Skeletal muscle cell (primary cell): Measurements from ENCODE around the gene BMPR1A.
"Not testable (repeated sequence)": the region's sequence is repeated elsewhere in the genome, so short reads cannot be mapped to it uniquely, and the experiment has no call there.

Source experiments
- DNase-seq: peaks from one replicate; pipeline ENCODE4 v3.0.0-alpha.2; 2010; ENCODE audit warnings: low read depth
- H3K4me3 ChIP-seq: 2 replicates; pipeline ENCODE4 v1.5.1; 2011; ENCODE audit warnings: low read depth, mild to moderate bottlenecking, control low read depth, low read length, moderate library complexity

The BMPR1A gene

DNA sequence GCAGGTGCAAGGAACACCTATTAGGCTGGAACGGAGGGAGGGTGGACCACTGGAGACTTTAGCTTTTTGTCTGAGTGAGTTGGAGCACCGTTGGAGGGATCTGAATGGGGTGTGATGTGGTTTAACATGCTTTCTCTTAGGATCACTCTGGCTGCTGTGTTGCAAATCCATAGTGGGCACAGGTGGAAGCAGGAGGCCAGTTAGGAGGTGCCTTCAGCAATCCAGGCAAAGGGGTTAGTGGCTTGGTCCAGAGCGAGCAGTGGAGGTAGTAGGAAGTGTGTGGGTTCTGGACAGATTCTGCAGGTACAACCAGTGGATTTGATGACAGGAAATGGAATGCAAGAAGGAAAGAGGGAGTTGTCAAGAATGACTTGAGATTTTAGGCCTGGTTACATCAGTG is 106.0 kb downstream of the BMPR1A start:
- no peak overlapping the region for H3K4me3 ChIP-seq
- DNase-seq, result no peak

DNA sequence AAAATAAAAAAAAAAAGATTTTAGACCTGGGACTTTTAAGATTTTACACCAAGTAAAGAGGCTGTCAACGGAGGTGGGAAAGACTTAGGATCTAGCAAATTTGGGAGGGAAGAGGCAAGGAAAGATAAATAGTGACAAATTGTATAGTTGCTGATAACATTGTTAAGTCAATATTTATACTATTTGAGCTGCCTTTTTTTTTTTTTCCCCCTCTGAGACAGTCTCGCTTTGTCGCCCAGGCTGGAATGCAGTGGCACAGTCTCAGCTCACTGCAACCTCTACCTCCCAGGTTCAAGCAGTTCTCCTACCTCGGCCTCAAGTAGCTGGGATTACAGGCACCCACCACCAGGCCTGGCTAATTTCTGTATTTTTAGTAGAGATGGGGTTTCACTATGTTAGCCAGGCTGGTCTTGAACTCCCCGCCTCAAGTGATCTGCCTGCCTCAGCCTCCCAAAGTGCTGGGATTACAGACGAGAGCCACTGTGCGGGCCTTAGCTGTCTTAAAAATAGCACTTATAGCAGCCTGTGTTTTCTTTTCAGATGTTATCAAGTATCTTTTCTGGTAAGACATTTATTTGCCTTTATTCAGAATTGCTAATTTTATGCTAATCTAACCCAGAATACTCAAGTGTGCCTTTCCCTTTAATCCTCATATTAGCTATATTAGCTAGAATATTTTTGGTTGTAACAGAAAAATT is 106.5 kb downstream of the BMPR1A start:
- no peak for DNase-seq
- H3K4me3 ChIP-seq, result no peak overlapping the region

DNA sequence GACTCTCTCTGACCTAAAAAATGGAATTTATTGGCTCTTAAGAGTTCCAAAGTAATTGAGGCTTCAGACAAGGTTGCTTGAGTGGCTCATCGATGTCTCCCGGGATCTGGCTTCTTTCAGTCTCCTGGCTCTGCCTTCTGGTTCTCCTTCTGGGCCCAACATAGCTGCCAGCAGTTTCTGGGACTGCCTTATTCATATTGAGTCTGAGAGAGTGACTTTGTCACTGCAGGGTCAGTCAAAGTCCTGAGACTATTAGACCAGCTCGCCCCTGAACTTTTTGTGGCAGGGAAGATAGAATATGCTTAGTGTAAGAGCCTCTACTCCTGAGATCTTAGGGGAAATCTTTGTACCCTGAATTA is 107.0 kb downstream of the BMPR1A start:
- no peak overlapping the region for H3K4me3 ChIP-seq
- DNase-seq, result no peak

DNA sequence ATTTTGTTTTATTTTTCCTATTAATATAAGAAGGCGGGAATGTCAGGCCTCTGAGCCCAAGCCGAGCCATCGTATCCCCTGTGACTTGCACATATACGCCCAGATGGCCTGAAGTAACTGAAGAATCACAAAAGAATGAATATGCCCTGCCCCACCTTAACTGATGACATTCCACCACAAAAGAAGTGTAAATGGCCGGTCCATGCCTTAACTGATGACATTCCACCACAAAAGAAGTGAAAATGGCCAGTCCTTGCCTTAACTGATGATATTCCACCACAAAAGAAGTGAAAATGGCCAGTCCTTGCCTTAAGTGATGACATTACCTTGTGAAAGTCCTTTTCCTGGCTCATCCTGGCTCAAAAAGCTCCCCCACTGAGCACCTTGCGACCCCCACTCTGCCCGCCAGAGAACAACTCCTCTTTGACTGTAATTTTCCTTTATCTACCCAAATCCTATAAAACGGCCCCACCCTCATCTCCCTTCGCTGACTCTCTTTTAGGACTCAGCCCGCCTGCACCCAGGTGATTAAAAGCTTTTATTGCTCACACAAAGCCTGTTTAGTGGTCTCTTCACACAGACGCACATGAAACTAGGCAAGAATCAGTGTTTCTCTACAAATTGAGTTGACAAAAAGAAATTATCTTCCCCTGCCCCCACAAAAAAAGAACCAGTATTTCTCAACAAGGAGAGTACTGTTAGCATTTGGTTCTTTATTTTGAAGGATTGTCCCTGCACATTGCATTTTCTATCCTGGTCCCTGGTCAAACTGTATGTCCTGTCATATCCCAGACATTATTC is 108.8 kb downstream of the BMPR1A start:
- H3K4me3 ChIP-seq, DNase-seq: not testable (repeated sequence)

DNA sequence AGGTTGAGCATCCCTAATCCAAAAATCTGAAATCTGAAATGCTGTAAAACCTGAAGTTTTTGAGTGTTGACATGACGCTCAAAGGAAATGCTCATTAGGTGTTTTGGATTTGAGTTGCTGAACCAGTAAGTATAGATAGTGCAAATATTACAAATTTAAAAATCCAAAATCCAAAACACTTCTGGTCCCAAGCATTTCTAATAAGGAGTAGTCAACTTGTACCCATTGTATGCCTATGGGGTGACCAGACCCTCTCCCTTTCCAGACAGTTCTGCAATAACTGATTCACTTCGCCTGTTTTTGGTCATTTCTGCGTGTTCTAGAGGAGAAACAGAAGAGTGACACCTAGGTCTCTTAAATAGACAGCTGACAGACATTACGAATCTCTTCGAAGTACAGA is 110.7 kb downstream of the BMPR1A start:
- no peak for DNase-seq
- H3K4me3 ChIP-seq, result no peak overlapping the region

DNA sequence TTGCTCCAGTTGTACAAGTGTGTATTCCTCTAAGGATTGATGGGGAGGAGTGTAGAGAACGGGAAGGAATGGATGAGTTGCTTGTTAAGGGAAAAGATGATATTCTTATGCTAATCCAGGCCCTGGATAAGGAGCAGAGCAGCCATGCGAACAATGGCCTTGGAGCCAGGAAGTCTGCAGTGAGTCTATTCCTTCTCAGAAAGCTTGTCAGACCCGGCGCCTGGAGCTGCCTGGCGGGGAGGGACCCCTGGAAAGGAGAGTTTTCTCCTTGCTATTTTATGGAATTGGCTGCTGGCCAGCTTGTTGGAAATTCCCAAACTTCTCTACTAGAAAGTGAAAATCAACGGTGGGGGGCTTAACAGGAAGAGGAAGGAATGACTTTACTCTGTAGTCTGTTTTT is 111.9 kb downstream of the BMPR1A start:
- DNase-seq, result no peak

DNA sequence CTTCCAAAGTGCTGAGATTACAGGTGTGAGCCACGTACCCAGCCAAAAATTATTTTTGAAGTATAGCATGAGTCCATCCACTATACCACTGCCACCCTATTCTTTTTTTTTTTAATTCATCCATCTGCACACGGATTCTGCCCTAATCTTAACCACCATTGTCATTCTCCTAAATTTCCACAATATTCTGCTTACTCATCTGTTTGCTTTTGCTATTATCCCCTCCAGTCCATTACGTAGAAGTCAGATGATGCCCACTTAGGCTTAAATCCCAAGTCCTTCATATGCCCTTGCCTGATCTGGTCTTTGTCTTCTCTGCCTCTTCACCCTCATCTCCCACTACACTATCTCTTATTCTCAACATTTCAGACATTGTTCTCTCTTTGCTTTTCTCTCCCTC is 114.3 kb downstream of the BMPR1A start:
- no peak overlapping the region for H3K4me3 ChIP-seq
- DNase-seq, result no peak

More for the DNA sequence above, 111.9 kb downstream of the BMPR1A start:
- no peak overlapping the region for H3K4me3 ChIP-seq

DNA sequence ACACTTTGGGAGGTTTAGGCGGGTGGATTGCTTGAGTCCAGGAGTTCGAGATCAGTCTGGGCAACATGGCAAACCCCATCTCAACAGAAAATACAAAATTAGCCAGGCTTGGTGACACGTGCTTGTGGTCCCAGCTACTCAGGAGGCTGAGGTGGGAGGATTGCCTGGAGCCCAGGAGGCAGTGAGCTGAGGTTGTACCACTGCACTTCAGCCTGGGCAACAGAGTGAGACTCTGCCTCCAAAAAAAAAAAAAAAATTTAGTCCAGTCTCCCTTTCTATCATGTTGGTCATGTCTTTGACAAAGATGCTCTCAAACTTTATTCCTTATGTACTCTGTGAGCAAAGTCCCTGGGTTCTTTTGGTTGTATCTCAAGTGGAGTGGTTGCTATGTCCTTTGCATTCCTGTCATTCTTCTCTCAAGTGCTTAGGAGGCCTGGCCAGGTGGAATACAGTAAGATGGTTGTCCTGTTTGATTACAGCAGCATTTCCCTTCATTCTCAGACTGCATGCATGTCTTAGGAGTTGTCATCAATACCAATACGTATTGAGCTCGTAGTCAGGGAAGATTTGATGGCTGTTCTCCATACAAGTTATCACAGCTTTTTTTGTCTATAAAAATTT is 115.3 kb downstream of the BMPR1A start:
- H3K4me3 ChIP-seq, result no peak overlapping the region
- no peak for DNase-seq

DNA sequence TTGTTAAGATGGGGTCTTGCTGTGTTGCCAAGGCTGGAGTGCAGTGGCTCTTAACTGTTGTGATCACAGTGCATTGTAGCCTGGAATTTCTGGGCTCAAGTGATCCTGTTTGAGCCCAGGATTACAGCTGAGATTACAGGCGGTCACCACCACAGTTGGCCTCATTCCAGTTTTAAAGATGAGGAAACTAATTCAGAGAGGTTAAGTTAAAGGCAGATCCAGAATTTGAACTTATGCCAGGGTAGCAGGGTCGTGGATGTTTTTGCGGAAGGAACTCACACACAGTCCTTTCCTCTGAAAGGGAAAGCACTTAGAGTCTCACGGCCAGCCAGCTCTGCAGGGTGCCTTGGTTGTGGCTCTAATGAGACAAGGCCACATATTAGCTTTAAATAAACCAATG is 116.3 kb downstream of the BMPR1A start:
- H3K4me3 ChIP-seq, result no peak overlapping the region
- DNase-seq, result no peak

DNA sequence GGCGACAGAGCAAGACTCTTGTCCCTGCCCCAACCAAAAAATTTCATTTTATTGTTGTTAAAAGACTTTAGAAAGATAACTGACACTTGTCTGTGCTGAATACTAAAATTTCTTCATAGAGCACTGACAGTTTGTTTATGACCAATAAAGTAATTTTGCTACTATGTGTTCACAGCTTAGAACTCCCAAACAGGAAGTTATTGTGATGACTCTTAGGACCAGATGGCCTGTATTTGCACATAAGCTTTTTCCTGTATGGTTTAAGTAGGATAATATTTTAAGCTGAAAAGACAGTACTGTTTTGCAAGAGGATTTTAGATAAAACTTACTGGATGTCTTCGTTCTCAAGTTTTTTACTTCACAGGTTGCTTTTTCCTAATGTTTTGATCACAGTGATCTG is 120.3 kb downstream of the BMPR1A start:
- no peak for DNase-seq
- H3K4me3 ChIP-seq, result no peak overlapping the region

DNA sequence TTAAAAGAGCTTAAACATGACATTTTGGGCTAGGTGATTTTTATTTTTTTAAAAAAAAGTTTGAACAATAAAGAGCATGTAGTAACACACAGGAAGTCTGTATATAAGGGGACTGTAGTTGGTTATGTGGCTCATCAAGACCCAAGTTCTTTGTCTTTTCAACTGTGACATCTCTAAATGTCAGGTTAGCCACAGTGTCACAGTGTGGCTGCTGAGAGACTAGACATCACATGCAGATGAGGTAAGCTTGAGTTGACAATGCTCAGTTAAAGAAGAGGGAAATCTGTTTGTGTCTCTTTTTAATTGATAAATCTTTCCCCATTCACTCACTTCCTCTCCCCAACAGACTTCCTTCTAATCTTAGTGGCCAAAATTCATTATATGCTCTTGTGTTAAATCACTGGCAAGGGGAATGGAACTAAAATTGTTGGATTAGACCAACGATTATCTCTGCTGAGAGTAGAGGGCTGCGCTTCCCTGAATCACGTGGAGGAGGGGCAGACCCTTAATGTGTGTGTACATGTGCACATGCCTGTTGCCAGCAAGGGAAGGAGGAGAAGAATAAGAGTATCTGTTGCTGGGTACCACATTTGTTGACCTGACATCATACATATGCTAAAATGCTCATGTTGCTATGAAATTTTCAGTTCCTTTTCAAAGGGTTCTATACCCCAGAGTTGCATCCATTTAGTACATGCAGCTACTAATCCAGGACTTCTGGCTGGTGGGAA is 122.7 kb downstream of the BMPR1A start:
- DNase-seq, result no peak
- no peak overlapping the region for H3K4me3 ChIP-seq

DNA sequence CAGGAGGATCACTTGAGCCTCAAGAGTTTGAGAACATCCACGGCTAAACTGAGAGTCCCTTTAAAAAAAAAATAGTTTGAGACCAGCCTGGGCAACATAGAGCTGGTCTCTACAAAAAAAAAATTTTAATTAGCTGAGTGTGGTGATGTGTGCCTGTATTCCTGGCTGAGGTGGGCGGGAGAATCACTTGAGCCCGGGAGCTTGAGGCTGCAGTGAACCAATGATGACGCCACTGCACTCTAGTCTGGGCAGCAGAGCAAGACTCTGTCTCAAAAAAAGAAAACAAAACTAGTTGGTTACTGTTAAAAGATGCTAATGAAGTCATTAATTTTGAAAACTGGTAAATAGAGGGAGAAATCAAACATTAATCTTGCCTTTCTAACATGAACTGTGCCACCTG is 124.6 kb downstream of the BMPR1A start:
- no peak overlapping the region for H3K4me3 ChIP-seq
- DNase-seq, result no peak

DNA sequence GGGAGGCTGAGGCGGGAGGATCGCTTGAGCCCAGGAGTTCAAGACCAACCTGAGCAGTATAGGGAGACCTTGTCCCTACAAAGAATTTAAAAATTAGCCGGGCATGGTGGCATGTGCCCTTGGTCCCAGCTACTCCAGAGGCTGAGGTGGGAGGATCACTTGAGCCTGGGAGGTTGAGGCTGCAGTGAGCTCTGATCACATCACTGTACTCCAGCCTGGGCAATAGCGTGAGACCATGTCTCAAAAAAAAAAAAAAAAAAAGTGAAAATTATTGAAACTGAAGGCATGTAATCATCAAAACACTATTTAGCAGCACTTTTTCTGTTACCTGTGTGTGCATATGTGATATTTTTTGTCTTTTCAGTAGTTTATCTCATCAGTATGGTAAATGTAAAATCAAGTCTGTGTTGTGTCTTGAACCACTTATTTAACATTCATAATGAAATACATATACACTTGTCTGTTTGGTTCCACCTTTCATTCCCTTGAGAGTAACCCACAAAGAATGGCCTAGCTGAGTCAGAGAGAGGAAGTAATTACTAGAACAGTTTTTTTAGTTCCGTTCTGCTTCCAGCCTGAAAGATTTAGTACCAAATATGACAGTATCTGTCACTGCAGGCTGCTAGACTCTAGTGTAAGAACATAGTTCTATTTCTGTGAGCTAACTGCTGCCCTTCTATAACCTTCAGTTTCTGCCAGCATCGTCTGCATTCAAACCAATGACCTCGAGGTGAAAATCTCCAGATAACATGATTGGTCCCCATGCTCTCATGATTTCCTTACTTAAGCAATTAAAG is 132.4 kb downstream of the BMPR1A start:
- H3K4me3 ChIP-seq, result no peak overlapping the region
- no peak for DNase-seq

DNA sequence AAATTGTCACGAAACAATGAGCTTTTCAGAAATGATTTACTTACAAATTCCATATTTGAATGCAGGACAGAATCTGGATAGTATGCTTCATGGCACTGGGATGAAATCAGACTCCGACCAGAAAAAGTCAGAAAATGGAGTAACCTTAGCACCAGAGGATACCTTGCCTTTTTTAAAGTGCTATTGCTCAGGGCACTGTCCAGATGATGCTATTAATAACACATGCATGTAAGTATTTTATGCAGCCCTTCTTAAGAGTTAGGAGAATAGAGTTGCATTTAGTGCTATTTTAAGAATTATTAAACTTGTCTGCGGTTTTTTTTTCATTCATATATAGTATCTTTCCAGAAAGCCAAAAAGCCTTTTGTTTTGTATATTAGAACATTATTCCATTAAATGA is 133.6 kb downstream of the BMPR1A start:
- no peak for DNase-seq
- H3K4me3 ChIP-seq, result no peak overlapping the region

DNA sequence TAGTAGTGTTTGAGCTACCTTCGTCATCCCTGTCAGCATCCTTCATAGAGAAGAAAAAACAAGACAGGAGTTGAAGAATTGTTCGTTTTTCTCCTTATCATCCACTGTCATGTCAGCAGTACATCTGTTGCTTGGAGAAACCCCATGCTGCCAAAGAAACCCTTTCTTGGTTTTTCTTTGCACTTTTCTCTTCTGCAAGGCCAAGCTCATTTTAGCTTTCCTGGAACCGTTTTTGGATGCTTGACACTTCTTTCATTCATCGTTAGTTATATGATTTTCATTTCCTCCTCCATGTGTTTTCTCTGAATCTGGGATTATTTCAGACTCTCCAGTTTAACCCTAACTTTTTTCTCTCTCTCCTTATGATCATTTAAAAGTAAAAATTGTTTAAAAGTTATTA is 142.1 kb downstream of the BMPR1A start:
- DNase-seq, result no peak
- H3K4me3 ChIP-seq, result no peak overlapping the region

DNA sequence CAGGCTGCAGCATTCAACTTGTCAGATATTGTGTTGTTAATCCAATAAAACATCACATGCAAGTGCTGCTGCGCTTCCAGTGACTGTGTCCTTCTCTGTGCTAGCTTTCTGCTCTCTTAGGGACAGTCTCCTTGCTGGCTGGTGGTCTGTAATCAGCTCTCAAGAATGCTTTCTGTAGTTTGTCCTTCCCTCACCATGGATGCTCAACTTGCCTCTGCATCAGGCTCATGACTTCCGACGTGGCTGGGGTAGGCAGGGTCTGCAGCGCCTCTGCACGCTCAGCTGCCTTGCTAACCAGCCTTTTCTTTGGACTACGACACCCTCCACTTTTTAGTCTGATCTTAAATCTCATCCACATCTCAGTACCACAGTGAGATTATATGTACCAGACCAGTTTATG is 142.7 kb downstream of the BMPR1A start:
- DNase-seq, result no peak
- H3K4me3 ChIP-seq, result no peak overlapping the region

DNA sequence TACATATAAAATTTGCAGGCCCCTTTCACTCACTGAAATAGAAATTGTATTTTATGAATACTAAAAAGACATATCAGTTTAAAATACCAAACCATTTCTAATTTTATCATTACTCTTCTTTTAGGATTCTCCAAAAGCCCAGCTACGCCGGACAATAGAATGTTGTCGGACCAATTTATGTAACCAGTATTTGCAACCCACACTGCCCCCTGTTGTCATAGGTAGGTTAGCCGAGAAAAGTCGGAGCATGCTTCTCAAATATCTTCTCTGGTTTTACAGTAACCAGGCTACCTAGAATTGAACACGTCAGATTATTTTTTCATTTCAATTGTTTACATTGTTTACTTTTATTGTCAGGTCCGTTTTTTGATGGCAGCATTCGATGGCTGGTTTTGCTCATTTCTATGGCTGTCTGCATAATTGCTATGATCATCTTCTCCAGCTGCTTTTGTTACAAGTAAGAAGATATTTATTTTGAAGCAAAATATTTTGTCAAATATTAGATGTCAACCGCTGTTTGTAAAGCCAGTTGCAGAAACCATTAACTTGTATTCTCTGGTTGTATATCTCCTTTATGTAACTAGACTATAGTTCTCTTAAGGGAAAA is 143.4 kb downstream of the BMPR1A start:
- no peak overlapping the region for H3K4me3 ChIP-seq
- no peak for DNase-seq

DNA sequence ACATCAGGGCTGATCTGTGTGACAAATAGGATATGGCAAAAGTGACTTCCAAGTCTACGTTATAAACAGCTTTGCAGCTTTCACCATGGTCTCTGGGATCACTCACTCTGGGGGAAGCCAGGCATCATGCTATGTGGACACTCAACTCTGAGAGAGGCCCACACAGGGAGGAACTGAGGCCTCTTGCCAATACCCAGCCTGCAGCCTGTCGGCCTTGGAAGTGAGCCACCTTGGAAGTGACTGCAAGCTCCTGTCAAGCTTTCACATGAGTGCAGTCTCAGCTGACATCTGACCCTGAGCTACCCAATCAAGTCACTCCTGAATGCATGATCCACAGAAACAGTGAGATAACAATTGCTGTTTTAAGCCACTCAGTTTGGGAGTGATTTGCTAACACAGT is 144.5 kb downstream of the BMPR1A start:
- DNase-seq, result peak; percentile 55
- no peak overlapping the region for H3K4me3 ChIP-seq

DNA sequence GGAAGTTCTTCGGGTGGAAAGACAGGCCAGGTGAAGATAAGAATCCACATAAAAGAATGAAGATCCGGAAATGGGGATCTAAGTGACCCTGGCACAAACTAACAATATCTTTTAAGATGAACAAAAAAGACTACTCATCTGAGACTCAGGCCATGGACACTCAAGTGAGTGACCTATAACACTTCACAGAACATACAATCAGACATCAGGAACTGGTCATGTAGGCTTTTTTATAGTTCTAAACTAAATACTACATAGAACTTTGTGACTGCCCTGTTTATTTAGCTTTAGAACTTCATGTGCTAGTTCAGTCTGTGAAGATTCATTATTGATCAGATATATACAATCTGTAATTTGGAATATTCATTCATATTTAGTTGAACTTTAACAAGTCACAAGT is 148.2 kb downstream of the BMPR1A start:
- no peak for DNase-seq
- H3K4me3 ChIP-seq, result no peak overlapping the region
